Gastroesophageal sphincter (tissue), 4 donors: ENCODE results near the gene SLC51B. TPM values are rescaled to one million over a fixed set of nuclear protein-coding genes. Genes with fewer than 3 reads are reported as not detected.

Source experiments
- ATAC-seq: fragments of 150-250 bp; one replicate; pipeline ENCODE4 v1.9.1; 2016; ENCODE audit warnings: mild to moderate bottlenecking, moderate library complexity
- H3K27ac ChIP-seq, 4 donors: fragments of 200-600 bp; sonication (generic) in 3 of 4; 1 replicate in 3 of 4; 2 replicates in 1 of 4; pipeline ENCODE4 v1.5.1; 2016 to 2019
- H3K27me3 ChIP-seq: fragments of 200-600 bp; sonication (generic); one replicate; pipeline ENCODE4 v1.5.1; 2019
- H3K36me3 ChIP-seq, 2 donors: fragments of 200-600 bp; sonication (generic); one replicate each; pipeline ENCODE4 v1.5.1; 2019; ENCODE audit warnings: control low read depth in 1 of 2
- H3K4me1 ChIP-seq, 3 donors: fragments of 200-600 bp; sonication (generic); 1 replicate in 2 of 3; 2 replicates in 1 of 3; pipeline ENCODE4 v1.5.1; 2016 to 2019; ENCODE audit warnings: control low read depth in 2 of 3
- H3K4me3 ChIP-seq, 2 donors: fragments of 200-600 bp; sonication (generic); one replicate each; pipeline ENCODE4 v1.5.1; 2019; ENCODE audit warnings: mild to moderate bottlenecking in 1 of 2, moderate library complexity in 1 of 2
- H3K9me3 ChIP-seq, 3 donors: fragments of 200-600 bp; sonication (generic); one replicate each; pipeline ENCODE4 v1.5.1; 2017 to 2019; ENCODE audit warnings: control low read depth in 2 of 3
- EP300 ChIP-seq: sonication (generic); formaldehyde crosslinking; IDR thresholded peaks from one replicate; pipeline ENCODE4 v1.6.1; 2017; ENCODE audit warnings: antibody characterized with exemption, mild to moderate bottlenecking
- POLR2A ChIP-seq, 2 donors: fragments of 450-650 bp; IDR thresholded peaks; one replicate each; pipeline ENCODE4 v1.6.1; 2017; ENCODE audit warnings: antibody characterized with exemption in 2 of 2, mild to moderate bottlenecking in 2 of 2, moderate library complexity in 1 of 2
- POLR2AphosphoS5 ChIP-seq: sonication (generic); formaldehyde crosslinking; IDR thresholded peaks from one replicate; pipeline ENCODE4 v1.6.1; 2017; ENCODE audit warnings: antibody characterized with exemption
- WGBS, 2 donors: methylation state at CpG; one replicate each; pipeline ENCODE4 v1.1.5; 2018; ENCODE audit warnings: low coverage in 1 of 2; 5-methylcytosine and 5-hydroxymethylcytosine counted together
- total RNA-seq, 4 donors: library from RNA; depleted of rRNA; stranded (reverse); fragments of >200 nt; gene quantifications; one replicate each; pipeline ENCODE4 v1.1.0, GENCODE V29; 2016
- TF ChIP-seq, protein P1 (sequence below), 4 experiments: fragments of 200-600 bp in 2 of 4; fragments of 450-650 bp in 2 of 4; sonication (generic) in 1 of 4; IDR thresholded peaks; one replicate each; pipeline ENCODE4 v1.5.1; 2017 to 2019; ENCODE audit warnings: antibody characterized with exemption in 4 of 4, mild to moderate bottlenecking in 2 of 4, moderate library complexity in 2 of 4

Gene SLC51B
- total RNA-seq, 4 donors from 2014 or later, result not detected

DNA sequence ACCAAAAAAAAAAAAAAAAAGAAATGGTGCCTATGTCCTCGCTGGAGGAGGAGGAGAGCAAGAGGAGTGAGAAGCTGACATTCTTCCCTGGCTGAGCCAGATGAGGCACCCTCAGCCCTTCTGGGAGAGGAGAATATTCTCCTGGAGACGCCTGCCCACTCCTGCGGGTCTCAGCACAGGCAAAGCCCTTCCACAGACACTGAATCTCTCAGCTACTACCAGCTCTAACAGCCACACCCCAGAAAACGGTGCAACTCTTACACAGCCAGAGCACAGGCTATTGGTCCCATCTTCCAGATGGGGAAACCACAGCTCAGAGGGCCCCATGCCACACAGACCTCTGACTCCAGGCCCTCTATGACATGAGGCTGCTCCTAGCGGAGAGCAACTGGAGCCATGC, 16.9 kb downstream of the SLC51B start:
- no peak overlapping the region for H3K4me3 ChIP-seq
- TF ChIP-seq EP300, result no peak
- TF ChIP-seq POLR2AphosphoS5, result no peak
- no peak for TF ChIP-seq POLR2A (IDR thresholded peaks at IDR 0.05)
- TF ChIP-seq, protein P1, sequence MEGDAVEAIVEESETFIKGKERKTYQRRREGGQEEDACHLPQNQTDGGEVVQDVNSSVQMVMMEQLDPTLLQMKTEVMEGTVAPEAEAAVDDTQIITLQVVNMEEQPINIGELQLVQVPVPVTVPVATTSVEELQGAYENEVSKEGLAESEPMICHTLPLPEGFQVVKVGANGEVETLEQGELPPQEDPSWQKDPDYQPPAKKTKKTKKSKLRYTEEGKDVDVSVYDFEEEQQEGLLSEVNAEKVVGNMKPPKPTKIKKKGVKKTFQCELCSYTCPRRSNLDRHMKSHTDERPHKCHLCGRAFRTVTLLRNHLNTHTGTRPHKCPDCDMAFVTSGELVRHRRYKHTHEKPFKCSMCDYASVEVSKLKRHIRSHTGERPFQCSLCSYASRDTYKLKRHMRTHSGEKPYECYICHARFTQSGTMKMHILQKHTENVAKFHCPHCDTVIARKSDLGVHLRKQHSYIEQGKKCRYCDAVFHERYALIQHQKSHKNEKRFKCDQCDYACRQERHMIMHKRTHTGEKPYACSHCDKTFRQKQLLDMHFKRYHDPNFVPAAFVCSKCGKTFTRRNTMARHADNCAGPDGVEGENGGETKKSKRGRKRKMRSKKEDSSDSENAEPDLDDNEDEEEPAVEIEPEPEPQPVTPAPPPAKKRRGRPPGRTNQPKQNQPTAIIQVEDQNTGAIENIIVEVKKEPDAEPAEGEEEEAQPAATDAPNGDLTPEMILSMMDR (IDR thresholded peaks at IDR 0.05), result no peak
- ATAC-seq, result no peak
- no peaks in the 10 kb centered on the region for H3K27me3 ChIP-seq
- no peaks in the 10 kb centered on the region for H3K9me3 ChIP-seq
- H3K36me3 ChIP-seq, result peaks cover 0 to 39% of the 10 kb centered on the region in 2 donors
- peak overlapping the region; percentile 74 to 99 (median 94) for H3K27ac ChIP-seq
- 69 to 81% methylated on average over 3 to 5 of the region's 5 CpGs for WGBS, 2 donors
- peaks cover 4 to 100% (median 31%) of the 10 kb centered on the region in 3 donors for H3K4me1 ChIP-seq

- Histone ChIP-seq H3K9me3 (no peaks in the 10 kb centered on the region), H3K4me1 (peaks cover 4 to 100% (median 31%) of the 10 kb centered on the region in 3 donors), H3K4me3 (no peak overlapping the region), H3K36me3 (peaks cover 0 to 32% of the 10 kb centered on the region in 2 donors), H3K27ac (peak overlapping the region; percentile 74 to 99 (median 94)), H3K27me3 (peaks cover 2% of the 10 kb centered on the region)
- no peak for TF ChIP-seq POLR2AphosphoS5
- no peak for TF ChIP-seq POLR2A (IDR thresholded peaks at IDR 0.05)
- TF ChIP-seq, protein P1 (IDR thresholded peaks at IDR 0.05), result no peak
- TF ChIP-seq EP300, result no peak
- no peak for ATAC-seq
- 33 to 53% methylated on average over 3 of the region's 5 CpGs for WGBS, 2 donors
Measured at GRCh38 chr15:65062726-65063125, 17.5 kb downstream of the SLC51B start.

GRCh38 chr15:65066001-65066634, 20.9 kb downstream of the SLC51B start:
- Histone ChIP-seq H3K4me3 (peak overlapping the region; percentile 70 to 90), H3K4me1 (peaks cover 18 to 100% (median 53%) of the 10 kb centered on the region in 3 donors), H3K9me3 (no peaks in the 10 kb centered on the region), H3K27ac (peak overlapping the region; percentile 89 to 99 (median 94)), H3K27me3 (peaks cover 5% of the 10 kb centered on the region), H3K36me3 (peaks cover 0 to 12% of the 10 kb centered on the region in 2 donors)
- 14 to 16% methylated on average over 3 of the region's 3 CpGs for whole genome bisulfite sequencing, 2 donors
- TF ChIP-seq POLR2AphosphoS5 (no peak), EP300 (no peak), POLR2A (IDR thresholded peaks at IDR 0.05) (no peak)
- TF ChIP-seq, protein P1 (IDR thresholded peaks at IDR 0.05), result no peak
- ATAC-seq, result no peak

- ATAC-seq, result peak; percentile 12
- TF ChIP-seq, protein P1 (IDR thresholded peaks at IDR 0.05), result no peak
- no peak for TF ChIP-seq EP300
- TF ChIP-seq POLR2AphosphoS5, result peak; percentile 14
- TF ChIP-seq POLR2A (IDR thresholded peaks at IDR 0.05), result peak in 1 of 2 donors; percentile 19
- H3K27ac ChIP-seq, result peak overlapping the region; percentile 89 to 99 (median 94)
- WGBS, 2 donors, result 2 to 12% methylated on average over 7 to 8 of the region's 9 CpGs
- H3K9me3 ChIP-seq, result no peaks in the 10 kb centered on the region
- H3K27me3 ChIP-seq, result peaks cover 5% of the 10 kb centered on the region
- peak overlapping the region; percentile 70 to 90 for H3K4me3 ChIP-seq
- peaks cover 0 to 12% of the 10 kb centered on the region in 2 donors for H3K36me3 ChIP-seq
- H3K4me1 ChIP-seq, result peaks cover 16 to 100% (median 59%) of the 10 kb centered on the region in 3 donors
Measured at GRCh38 chr15:65066635-65067316, 21.6 kb downstream of the SLC51B start.
